HG02870 (cell line): Measurements from ENCODE around the gene CBFA2T3.

ENCODE experiments used
- ATAC-seq: cut with Tn5 transposase; IDR thresholded peaks from one replicate; pipeline ENCODE4 v1.9.1; 2021; ENCODE audit warnings: mild to moderate bottlenecking, moderate library complexity; ENCODE audit not compliant: unreplicated experiment

CBFA2T3 gene

DNA sequence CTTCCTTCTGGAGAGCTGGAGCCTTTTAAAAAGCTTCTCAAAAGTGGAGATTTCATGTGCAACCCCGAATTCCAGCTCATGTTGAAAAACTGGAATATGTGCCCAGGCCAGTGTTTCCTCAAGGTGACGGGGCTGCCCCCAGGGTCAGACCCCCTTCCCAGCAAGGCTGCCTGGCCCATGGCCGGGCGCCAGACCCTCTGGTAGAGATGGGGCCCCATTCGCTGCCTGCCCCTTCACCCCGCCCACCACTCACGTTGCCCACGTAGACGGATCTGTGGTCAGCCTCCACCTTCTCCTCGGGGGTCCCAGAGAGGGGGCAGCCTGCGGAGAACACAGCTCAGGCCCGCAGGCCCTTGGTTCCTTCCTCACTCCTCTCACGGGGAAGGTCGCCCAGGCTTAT, 111.7 kb downstream of the CBFA2T3 start:
- ATAC-seq: no peak

DNA sequence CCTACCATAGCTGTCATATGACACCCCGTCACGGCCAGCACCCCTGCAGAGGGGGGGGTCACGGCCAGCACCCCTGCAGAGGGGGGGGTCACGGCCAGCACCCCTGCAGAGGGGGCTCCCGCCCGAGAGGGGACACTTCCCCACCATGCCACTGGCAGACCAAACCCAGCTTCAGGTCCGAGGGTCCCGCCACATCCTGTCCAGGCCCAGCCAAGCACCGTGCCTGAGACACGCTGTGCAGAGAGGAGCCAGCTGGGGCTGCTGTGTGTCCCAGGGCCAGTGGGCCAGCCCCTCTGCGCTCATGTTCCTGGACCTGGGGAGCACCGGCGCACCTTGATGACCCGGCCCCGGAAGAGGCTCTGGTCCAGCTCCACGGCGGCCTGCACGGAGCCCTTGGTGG, 112.5 kb downstream of the CBFA2T3 start:
- ATAC-seq: no peak

DNA sequence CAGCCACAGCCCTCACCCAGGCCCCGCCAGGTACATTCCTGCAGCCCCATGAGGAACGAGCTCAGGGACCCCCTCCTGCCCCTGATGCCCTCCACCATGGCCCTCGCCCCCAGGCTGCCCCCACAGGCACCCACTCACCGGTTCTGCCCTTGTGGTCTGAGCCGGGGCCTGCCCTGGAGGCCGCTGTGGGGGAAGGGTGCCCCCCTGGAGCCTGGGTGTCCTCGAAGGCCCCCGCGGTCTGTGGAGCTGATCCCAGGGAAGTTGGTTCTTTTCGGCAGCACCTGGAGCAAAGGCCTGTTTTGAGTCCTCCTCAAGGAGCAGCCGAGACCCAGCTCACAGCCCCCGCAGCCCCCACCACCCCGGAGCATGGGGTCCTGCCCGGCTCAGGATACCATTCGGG, 112.9 kb downstream of the CBFA2T3 start:
- no peak for ATAC-seq

DNA sequence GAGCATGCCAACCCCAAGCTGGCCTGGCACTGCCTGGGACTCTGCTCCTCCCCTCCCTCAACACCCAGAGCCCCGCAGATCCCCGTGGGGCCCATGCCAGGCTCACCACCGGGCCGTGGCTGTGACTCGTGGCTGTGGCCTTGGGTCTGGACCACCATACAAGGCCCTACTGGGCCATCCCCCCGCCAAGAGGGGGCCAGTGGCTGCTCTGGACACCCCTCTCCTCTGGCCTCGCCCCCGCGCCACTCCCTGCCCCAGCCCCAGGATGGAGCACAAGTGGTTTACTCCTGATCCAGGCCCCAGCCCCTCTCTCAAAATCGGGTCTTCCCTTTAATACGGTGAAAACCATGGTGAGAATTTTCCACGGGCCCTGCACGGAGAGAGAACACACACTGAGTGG, 113.6 kb downstream of the CBFA2T3 start:
- ATAC-seq: no peak

DNA sequence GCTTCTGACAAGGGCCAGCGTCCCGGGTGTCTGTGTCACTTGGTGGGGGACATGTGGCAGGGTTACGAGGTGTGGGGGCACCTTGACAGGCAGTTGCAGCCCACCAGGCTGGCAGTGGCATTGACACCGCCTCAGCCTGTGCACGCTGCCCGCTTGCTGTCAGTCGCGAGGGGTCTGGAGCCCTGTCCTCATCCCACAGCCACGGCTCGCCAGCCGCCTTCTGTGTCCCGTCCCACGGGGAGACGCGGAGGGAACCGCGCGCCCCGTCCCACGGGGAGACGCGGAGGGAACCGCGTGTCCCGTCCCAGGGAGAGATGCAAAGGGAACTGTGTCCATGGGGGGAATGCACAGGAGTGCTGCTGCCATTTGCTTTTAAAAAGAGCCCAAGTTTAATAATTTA, 114.0 kb downstream of the CBFA2T3 start:
- no peak for ATAC-seq

DNA sequence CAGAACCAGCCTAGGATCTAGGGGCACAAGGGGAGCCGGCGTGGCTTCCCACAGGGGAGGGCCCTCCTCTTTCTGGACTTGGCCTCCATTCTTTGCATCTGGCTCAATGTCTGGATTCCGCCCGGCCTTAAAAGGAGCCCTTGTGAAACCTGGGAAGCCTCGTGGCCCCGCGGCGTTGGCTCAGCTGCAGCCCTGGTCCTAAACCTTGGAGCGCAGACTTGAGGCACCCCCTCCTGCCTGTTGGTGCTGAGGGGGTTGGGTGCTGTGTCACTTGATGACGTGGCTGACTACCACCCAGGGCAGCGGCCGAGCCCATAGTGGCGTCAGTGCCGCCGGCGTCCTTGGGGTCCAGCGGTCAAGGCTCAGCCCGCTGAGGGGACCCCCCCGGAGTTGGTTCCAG, 115.6 kb downstream of the CBFA2T3 start:
- ATAC-seq: no peak

DNA sequence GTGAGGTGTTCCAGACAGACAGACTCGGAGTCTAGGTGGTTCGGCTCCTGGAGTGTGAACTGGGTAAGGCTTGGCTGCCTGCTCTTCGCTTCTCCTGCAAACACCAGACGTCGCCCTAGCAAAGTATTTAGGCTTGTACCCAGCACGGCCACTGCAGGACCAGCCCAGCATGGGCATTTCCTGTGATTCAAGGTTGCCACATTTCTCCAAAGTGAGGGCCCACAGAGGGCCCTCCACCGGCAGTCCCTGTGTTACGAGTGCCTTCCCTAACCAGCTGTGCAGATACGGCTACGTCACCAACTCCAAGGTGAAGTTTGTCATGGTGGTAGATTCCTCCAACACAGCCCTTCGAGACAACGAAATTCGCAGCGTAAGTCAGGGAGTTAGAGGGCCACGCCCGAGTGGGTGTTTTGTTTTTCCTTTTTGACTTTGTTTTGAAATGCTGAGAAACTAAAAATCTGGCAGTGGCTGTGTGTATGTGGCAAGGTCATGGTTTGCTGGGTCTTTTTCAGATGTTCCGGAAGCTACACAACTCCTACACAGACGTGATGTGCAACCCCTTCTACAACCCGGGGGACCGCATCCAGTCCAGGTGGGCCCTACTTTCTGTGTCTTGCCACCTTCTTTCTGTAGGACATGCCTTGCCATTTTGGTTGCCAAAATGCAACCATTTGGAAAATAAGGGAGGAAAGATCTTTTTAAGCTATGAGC, 117.5 kb downstream of the CBFA2T3 start:
- no peak for ATAC-seq

DNA sequence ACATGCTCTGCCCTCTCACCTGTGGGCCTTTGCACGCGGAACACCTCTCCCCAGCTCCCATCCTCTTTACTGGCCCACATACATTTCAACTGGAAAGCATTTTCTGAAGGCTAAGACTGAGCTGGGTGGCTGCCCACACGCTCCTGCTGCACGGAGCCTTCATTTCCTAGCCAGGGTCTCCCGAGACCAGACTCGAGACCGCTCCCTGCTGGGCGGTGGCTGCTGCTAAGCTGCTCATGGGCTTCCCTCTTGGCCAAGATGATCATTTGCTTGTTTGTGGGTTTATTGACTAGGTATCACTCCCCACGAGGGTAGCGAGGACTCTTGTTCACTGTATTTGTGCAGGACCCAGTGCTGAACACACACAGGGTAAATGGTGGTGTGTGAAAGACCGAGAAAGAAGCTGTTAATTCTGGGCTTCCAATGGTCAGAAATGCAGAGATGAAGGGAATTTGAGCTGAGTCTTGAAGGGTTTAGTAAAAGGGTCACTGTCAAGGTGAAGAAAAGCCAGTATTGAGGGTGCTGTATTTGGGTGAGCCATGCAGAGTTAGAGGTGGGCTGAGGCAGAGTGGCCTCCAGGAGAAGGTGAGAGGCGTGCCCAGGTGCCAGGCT, 119.2 kb downstream of the CBFA2T3 start:
- no peak for ATAC-seq

DNA sequence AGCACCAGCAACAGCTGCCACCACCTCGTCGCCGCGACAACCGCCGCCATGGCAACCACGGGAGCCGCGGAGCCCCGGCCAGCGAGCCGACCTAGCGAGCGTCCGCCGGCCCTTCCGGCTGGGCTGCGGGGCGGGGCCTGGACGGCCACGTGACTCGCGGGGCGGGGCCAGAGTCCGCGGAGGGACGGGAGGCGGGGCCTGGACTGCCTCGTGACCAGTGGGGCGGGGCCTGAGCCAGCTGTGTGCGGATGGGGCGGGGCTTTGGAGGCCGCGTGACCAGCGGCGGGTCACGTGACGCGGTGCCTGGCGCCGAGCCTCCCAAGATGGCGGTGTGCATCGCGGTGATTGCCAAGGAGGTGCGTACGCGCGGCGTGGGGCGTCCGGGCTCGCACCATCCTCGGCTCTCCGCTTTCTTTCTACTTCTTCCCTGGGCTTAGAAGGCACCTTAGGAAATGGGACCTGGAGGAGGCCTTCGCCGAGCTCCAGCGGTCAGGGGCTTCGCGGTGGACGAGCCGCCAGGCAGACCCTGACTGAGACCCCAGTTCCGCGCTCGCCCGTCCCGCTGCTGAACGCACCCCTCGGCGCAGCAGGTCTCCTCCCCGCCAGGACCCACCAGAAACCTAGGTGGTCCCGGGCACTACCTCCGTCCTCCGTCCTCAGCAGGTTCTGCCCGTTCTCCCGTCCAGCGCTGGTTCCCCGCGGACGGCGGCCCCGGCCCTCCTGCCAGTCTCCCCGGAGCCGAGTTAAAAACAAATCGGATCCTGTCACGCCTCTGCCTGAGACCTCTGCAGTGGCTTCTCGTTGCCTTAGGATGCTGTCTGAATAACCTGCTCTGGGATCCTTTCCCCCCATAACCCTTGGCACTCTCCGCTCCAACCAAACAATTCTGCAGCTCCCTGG, 119.9 kb downstream of the CBFA2T3 start, which contains the start of the genes GALNS and TRAPPC2L:
Gene GALNS (minus strand): TSS at position 120 of the 900 bp plus-strand sequence. CDS start 70 bp downstream, at position 50.
Gene TRAPPC2L (plus strand): TSS at position 300 of the 900 bp plus-strand sequence. CDS start 24 bp downstream, at position 324.
- peak; percentile 74 for ATAC-seq

DNA sequence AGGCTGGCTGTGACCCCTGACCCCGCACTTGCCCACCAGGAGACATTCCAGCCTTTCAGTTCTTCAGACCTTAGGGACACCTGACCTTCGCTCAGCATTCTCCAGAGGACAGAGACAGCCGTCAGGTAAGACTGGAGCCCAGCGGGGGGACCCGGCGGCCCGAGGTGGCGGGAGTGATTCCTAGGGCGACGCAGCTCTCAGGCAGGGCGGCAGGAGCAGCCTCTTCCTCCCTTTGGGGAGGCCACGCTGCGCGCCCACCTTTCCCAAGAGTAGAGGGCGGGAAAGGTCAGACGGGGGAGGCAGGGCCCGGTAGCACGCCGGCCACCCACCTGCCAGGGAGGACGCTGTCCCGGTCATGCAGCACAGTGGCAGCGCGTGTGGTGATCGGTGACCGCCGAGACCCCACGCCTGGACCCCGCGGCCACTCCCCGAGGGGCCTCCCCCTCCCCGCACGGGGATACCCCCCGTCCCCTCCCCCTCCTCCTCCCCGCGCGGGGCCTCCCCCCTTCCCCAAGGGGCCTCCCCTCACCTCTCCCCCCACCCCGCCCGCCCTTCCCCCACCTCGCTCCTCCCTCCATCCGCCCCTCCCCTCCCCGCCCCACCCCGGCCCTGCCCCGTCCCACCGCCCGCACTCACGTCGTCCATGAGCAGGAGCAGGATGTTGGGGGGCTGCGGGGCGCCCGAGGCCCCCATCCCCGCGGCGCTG, 120.7 kb downstream of the CBFA2T3 start:
- ATAC-seq: no peak

DNA sequence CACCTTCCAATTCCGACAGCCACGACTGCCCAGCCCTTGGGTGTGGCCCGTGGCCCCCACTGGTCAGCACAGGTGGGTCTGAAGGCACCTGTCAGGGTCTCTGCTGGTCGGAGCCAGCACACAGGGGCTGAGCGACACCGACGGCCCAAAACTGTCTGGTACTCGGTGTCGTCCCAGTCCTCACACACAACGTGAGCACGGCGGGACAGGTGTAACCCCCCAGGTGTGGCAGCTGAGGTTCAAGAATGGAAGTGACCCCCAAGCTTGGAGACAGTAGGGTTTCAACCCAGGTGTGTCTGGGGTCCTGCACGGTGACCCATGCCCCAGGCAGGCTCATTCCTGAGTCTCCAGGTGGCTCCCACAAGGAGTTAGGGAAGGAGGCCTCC, 121.3 kb downstream of the CBFA2T3 start:
- ATAC-seq: no peak

DNA sequence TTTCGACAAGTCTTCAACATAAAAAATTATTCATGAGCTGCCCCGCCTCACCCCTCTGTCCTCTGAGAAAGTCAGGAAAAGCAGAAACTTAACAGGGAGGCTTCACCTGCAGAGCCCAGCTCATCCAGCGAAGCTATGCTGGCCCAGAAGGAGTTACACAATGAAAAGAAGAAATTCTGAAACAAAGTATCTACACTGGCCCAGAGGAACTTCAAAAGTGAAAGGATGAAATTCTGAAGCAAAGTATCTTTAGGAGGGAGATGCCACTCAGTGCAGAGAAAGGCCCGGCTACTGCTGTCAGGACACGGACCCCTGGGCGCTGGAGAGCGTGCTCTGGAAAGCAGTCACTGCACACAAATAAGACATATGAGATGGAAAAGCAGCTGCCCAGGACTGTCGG, 121.8 kb downstream of the CBFA2T3 start:
- ATAC-seq: no peak

DNA sequence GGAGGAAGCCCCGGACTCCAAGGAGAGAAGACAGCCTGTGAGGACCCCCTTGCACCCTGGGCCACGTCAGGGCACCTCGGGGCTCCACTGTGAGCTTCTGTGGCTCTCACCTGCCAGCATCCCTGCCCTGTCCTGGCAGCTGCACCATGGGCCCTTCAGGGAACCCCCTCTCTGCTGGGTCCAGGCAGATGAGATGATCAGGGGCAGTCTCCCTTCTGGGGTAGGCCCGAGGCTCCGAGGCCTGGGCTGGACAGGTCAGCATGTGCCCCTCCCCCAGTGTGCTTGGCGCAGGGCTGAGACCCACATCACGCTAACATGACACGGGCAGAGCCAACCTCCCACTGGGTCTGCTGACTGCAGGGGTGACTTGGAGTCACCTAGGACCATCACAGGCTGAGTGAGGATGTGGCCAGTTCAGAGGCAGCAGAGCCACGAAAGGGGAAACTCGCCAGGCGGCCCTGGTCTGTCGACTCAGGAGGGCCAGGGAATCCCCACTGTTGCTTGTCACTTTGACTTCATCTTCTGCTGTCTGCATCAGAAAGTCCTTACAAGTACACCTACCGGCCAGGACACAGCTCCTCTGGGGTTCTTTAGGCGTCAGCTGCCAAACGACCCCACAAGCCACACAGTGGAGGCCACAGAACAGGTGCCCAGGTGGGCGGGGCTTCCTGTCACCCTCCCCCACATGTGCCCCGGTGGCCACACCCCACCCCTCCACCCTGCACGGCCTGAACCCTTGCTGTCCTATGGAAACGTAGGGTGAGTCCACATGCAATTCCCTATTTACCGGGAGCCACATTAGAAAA, 122.5 kb downstream of the CBFA2T3 start:
- ATAC-seq: no peak

DNA sequence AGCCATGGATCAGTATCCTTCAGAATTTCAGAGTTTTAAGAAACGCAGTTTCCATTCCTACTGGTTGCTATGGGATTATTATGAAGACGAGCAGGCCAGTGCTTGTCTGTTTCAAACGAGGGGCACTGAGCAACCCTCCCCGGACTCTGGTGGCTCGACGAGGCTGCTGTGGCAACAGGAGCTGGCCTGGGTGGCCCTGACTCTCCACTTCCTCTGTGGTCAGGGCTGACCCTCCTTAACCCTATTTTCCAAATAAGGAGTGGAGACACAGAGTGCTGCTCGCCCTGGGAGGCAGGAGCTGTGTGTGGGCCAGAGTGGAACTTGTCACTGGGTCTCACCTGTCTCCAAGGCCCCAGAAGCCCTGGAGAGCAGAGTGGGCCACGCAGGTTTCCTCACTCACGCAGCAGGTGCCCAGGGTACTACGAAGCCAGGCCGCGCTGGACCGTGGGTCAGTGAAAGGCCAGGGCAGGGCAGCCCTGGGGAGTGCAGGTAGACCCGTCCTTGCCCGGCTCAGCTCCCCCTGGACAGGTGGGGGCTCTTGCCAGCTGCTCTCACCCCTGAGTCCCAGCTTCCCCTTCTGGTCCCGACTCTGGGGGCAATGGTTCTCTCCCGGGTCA, 123.6 kb downstream of the CBFA2T3 start:
- ATAC-seq: no peak

DNA sequence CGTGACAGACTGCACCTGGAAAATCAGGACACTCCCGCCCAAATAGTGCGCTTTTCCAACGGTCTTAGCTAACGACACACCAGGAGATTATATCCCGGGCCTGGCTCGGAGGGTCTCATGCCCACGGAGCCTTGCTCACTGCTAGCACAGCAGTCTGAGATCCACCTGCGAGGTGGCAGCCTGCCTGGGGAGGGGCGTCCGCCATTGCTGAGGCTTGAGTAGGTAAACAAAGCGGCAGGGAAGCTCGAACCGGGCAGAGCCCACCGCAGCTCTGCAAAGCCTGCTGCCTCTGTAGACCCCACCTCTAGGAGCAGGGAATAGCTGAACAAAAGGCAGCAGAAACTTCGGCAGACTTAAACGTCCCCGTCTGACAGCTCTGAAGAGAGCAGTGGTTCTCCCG, 125.4 kb downstream of the CBFA2T3 start:
- ATAC-seq: no peak

DNA sequence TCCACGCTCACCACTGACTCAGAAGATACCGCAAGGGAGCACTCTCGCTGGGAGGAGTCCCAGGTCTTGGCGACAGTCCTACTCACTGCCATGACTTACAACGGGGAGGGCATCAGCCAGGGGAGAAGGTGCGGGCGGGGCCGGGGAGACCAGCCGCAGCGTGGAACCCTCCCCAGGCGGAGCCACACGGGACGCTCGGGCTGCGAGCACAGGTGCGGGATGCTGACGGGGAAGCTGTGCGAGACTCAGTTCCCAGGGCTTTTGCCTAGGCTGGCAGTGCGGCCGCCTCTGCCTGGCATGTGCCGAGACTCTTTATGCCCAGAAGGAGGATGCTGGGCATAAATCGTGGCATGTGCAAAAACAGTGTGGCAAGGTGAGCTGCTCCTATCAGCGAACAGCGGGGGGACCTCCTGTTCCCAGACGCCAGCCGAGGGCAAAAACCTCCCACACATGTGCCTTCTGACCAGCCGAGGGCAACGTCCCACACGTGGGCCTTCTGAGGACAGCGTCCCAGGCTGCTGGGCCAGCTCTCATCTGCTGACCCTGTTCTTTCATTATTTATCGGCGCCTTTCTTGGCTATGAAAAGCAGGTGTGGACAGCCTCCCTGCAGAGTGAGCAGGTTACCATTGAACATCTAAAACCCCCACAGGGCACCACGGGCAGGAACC, 126.3 kb downstream of the CBFA2T3 start:
- ATAC-seq: no peak

DNA sequence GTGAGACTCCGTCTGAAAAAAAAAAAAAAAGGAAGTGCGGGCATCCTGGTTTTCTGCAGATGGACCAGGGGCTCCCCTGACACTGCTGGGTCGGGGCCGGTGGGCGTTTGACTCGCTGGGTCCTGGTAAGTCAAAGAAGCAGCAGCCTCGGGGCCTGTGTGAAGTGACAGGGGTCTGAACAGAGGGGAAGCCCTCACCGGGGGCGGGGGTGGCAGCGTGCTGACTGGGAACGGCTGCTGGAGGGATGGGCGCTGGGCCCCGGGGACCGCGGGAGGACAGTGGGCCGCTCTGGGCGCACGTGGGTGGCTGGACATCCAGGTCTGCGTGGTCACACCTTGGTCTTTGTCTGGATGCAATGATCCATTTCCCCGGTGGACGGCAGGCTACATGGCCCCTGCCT, 128.4 kb downstream of the CBFA2T3 start:
- no peak for ATAC-seq

DNA sequence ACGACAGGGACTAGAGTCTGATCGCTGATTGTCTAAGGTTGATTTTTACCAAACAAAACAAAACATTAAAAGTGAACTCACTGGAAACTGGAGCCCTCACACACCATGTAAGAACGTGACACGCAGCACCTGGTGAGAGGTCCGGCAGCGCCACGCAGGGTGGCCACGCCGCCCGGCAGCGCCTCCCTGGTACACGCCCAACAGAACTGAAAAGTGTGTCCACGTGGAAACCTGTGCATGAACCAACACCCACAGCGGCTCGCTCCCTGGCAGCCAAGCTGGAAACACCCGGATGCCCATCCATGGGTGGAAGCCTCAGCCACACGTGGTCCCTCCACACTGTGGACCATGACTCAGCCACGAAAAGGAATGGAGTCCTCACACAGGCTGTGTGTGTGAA, 129.4 kb downstream of the CBFA2T3 start:
- ATAC-seq: no peak

DNA sequence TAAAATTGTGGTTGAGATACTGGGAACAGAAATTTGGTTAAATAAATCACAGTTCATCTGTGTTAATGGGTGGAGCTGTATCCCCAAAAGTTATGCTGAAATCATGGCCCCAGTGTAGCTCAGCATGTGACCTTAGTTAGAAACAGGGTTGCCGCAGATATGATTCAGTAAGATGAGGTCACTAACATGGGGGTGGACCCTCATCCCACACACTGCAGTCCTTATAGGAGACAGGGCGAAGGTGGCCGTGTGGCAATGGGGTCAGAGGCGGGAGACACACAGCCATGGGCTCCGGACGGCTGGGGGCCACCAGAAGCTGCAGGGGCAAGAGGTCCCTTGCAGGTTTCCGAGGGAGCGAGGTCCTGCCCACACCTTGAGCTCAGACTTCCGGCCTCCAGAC, 130.9 kb downstream of the CBFA2T3 start:
- ATAC-seq: no peak
